ENCODE results near the gene OTOS.

DNA sequence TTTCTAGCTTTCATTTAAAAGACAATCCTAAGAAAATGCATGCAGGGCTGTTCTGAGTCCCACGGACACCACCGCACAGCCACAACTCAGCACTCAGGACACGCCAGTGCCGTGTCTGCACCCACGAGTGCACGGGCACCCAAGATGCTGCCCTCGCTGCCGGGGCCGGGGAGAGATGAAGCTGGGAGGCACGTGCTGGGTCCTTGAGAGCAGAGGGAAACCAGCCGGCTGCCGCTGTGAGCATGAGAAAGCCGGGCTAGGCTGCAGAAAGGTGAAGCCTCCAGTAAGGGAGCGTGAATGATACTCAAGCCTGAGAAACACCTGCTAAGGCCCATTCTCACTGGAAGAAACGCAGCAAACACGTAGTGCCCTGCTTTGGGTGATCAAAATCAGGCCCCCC, 9.2 kb downstream of the OTOS start:
- TF ChIP-seq CTCF (IDR thresholded peaks at IDR 0.05 in 4 of 5, conservative IDR thresholded peaks at IDR 0.05 in 1 of 5) = no peak
- TF ChIP-seq POLR2A (IDR thresholded peaks at IDR 0.05) = no peak

Data from gastrocnemius medialis (tissue), 4 donors.